OCI-LY1 (cell line): ENCODE results near the gene ZNF267.

Experiments
- H2AFZ ChIP-seq: fragments of 200-600 bp; sonication (generic), shearing (Covaris generic); 2 replicates; pipeline ENCODE4 v1.6.0; 2014; ENCODE audit warnings: antibody characterized with exemption, mild to moderate bottlenecking, low read length
- H3F3A ChIP-seq: fragments of 200-600 bp; sonication (generic), shearing (Covaris generic); 2 replicates; pipeline ENCODE4 v1.6.0; 2014; ENCODE audit warnings: mild to moderate bottlenecking, antibody characterized with exemption, low read length, moderate library complexity; ENCODE audit not compliant: insufficient read depth
- H3K27ac ChIP-seq: fragments of 200-600 bp; sonication (generic); 2 replicates; pipeline ENCODE4 v1.5.1; 2014; ENCODE audit warnings: low read length, mixed run types, mild to moderate bottlenecking, low read depth; ENCODE audit not compliant: poor library complexity, severe bottlenecking
- H3K27me3 ChIP-seq: fragments of 200-600 bp; sonication (generic); 2 replicates; pipeline ENCODE4 v1.6.0; 2014; ENCODE audit warnings: antibody characterized with exemption, mild to moderate bottlenecking, low read length, moderate library complexity; ENCODE audit not compliant: insufficient read depth
- H3K36me3 ChIP-seq: fragments of 200-600 bp; sonication (generic); 2 replicates; pipeline ENCODE4 v1.6.1; 2014; ENCODE audit warnings: mild to moderate bottlenecking, antibody characterized with exemption, low read length, moderate library complexity, mixed read lengths; ENCODE audit not compliant: insufficient read depth
- H3K4me1 ChIP-seq: fragments of 200-600 bp; sonication (generic); 2 replicates; pipeline ENCODE4 v1.5.1; 2014; ENCODE audit warnings: mild to moderate bottlenecking, low read length, moderate library complexity; ENCODE audit not compliant: insufficient read depth, severe bottlenecking
- H3K4me2 ChIP-seq: fragments of 200-600 bp; sonication (generic), shearing (Covaris generic); 2 replicates; pipeline ENCODE4 v1.6.1; 2014; ENCODE audit warnings: low read length
- H3K4me3 ChIP-seq: fragments of 200-600 bp; sonication (generic); 2 replicates; pipeline ENCODE4 v1.5.1; 2014; ENCODE audit warnings: low read length, low read depth, mild to moderate bottlenecking, mixed read lengths; ENCODE audit not compliant: poor library complexity, severe bottlenecking
- H3K79me2 ChIP-seq: fragments of 200-600 bp; shearing (Covaris generic); 2 replicates; pipeline ENCODE4 v1.6.1; 2016; ENCODE audit warnings: mixed run types, low read length, mixed read lengths; ENCODE audit not compliant: insufficient read depth
- H3K9ac ChIP-seq: fragments of 200-600 bp; sonication (generic), shearing (Covaris generic); 2 replicates; pipeline ENCODE4 v1.6.1; 2014; ENCODE audit warnings: mild to moderate bottlenecking, low read length, mixed read lengths
- H3K9me2 ChIP-seq: fragments of 200-600 bp; sonication (generic), shearing (Covaris generic); 2 replicates; pipeline ENCODE4 v1.6.1; 2014; ENCODE audit warnings: low read depth, mild to moderate bottlenecking, low read length, mixed read lengths
- H3K9me3 ChIP-seq: fragments of 200-600 bp; shearing (Covaris generic); 2 replicates; pipeline ENCODE4 v1.6.1; 2014; ENCODE audit warnings: low read length, mixed read lengths
- H4K20me1 ChIP-seq: fragments of 200-600 bp; sonication (generic), shearing (Covaris generic); 2 replicates; pipeline ENCODE4 v1.6.0; 2016; ENCODE audit warnings: mild to moderate bottlenecking, low read length; ENCODE audit not compliant: insufficient read depth
- CTCF ChIP-seq: fragments of 200-600 bp; sonication (generic), shearing (Covaris generic); IDR thresholded peaks from 2 replicates; pipeline ENCODE4 v1.5.1; 2017; ENCODE audit warnings: mild to moderate bottlenecking, antibody characterized with exemption, low read length, moderate library complexity, mixed read lengths
- EZH2 ChIP-seq: fragments of 200-600 bp; sonication (generic), shearing (Covaris generic); IDR thresholded peaks from 2 replicates; pipeline ENCODE4 v1.8.0; 2017; ENCODE audit warnings: borderline replicate concordance, mixed run types, mild to moderate bottlenecking, antibody characterized with exemption, low read length, moderate library complexity, mixed read lengths

Gene ZNF267

GRCh38 chr16:31862761-31863160 is 10.8 kb upstream of the ZNF267 start:
- Histone ChIP-seq H3K9ac (no peak overlapping the region), H3K4me1 (no peaks in the 10 kb centered on the region), H4K20me1 (no peaks in the 10 kb centered on the region), H3K4me2 (no peak overlapping the region), H3K4me3 (no peak overlapping the region), H3K36me3 (no peaks in the 10 kb centered on the region), H3K79me2 (no peaks in the 10 kb centered on the region), H3K9me2 (no peaks in the 10 kb centered on the region), H3K27me3 (no peaks in the 10 kb centered on the region), H3K9me3 (no peaks in the 10 kb centered on the region), H2AFZ (no peak overlapping the region), H3K27ac (no peak overlapping the region), H3F3A (no peaks in the 10 kb centered on the region)
- TF ChIP-seq EZH2, result no peak
- no peak for TF ChIP-seq CTCF

GRCh38 chr16:31868164-31868563 is 5.4 kb upstream of the ZNF267 start:
- Histone ChIP-seq H3K9me2 (no peaks in the 10 kb centered on the region), H3K27ac (no peak overlapping the region), H3K4me1 (peaks cover 16% of the 10 kb centered on the region), H3K79me2 (no peaks in the 10 kb centered on the region), H2AFZ (no peak overlapping the region), H3K4me3 (no peak overlapping the region), H3K4me2 (no peak overlapping the region), H3K36me3 (no peaks in the 10 kb centered on the region), H3K27me3 (no peaks in the 10 kb centered on the region), H3K9ac (no peak overlapping the region), H4K20me1 (no peaks in the 10 kb centered on the region), H3K9me3 (no peaks in the 10 kb centered on the region), H3F3A (peaks cover 5% of the 10 kb centered on the region; the same call in 1 of the 2 replicates)
- TF ChIP-seq EZH2, result no peak
- TF ChIP-seq CTCF, result no peak

GRCh38 chr16:31868691-31869167 is 4.9 kb upstream of the ZNF267 start:
- peak overlapping the region; percentile 43; the same call in 1 of the 2 replicates for H3K4me2 ChIP-seq
- H3K4me3 ChIP-seq, result peak overlapping the region; percentile 17
- H3K9me2 ChIP-seq, result no peaks in the 10 kb centered on the region
- TF ChIP-seq EZH2 (no peak), CTCF (peak; percentile 74)
- H4K20me1 ChIP-seq, result no peaks in the 10 kb centered on the region
- peaks cover under 1% of the 10 kb centered on the region; the same call in 1 of the 2 replicates for H3K79me2 ChIP-seq
- no peaks in the 10 kb centered on the region for H3K27me3 ChIP-seq
- peak overlapping the region; percentile 35; the same call in 1 of the 2 replicates for H2AFZ ChIP-seq
- H3K36me3 ChIP-seq, result no peaks in the 10 kb centered on the region
- H3K27ac ChIP-seq, result no peak overlapping the region
- peaks cover 19% of the 10 kb centered on the region for H3K4me1 ChIP-seq
- peaks cover 5% of the 10 kb centered on the region; the same call in 1 of the 2 replicates for H3F3A ChIP-seq
- H3K9ac ChIP-seq, result no peak overlapping the region
- H3K9me3 ChIP-seq, result no peaks in the 10 kb centered on the region
